ENCODE measurements around the gene BLOC1S1. TPM values are rescaled to one million over a fixed set of nuclear protein-coding genes. Genes with fewer than 3 reads are reported as not detected.

The BLOC1S1 gene
- total RNA-seq, 1 experiment from 2014 or later, result 85.5 TPM

DNA sequence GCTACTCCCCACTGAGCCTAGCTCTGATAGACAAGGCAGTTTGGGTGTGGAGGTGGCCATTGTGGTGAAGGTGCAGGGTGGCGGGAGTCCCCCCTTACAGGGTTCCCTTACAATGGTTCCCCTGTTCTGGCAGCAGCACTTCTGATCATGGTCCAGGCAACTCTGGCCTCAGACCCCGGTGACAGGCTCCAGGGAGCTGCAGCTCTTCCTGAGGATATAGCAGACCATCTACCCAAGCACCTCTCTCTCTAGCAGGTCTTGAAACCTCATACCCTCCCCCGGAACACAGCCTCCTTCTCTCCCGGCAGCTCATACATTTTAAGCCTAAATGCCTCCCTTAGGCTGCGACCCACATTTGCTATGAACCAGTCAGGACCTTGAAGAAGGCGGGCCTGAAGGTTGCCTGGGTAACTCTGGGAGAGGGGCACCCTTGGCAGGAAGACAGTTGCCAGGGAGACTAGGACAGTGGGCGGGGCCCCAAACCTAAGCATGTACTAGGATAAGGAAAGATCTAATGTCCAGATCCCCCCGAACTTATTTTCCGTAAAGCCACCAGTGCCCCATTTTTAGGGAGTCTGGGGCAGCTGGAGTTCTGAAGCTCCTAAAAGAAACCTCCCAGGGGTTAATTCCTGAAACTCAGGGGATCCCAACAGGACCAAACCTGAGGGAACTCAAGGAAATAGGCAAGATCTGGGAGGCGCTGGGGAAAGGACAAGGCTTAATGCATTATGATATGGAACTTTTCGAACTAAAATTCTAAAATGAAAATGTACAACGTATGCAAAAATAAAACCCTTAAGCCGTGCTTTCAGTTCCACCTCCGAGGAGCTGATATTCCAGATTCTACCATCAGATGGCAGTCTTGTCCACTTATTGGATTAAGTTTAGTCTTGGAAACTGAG, 22.5 kb downstream of the BLOC1S1 start:
- peak overlapping the region; percentile 63 to 64 for H3K4me3 ChIP-seq (replicated peaks in 1 of 2; ENCODE audit: low read depth in 1 of 2, low read length in 2 of 2)

More for the DNA sequence above, 22.5 kb downstream of the BLOC1S1 start:
- no peaks in the 10 kb centered on the region for H3K9me3 ChIP-seq (ENCODE audit: control insufficient read depth in 1 of 2, insufficient read depth in 1 of 2, low read depth in 1 of 2, low read length in 2 of 2)
- DNase-seq (ENCODE audit: low read depth, low spot score) (peak; percentile 82), ATAC-seq (peak; percentile 79)
- H3K27ac ChIP-seq (ENCODE audit: low read depth, low read length), result peak overlapping the region; percentile 46
- H3K4me2 ChIP-seq (ENCODE audit: low read length), result peak overlapping the region; percentile 88
- no peaks in the 10 kb centered on the region for H4K20me1 ChIP-seq (ENCODE audit: insufficient read depth)
- ChIA-PET CTCF (interaction anchor here (0.7 to 3.6 kb wide), 47 partner anchors 9 to 989 kb away, joined by 3 to 49 read pairs (median 6); partner anchors contain the start of genes CD63, DNAJC14, ERBB3 and ORMDL2), RAD21 (ENCODE audit: low non-redundant PET in 1 of 2, low total read pairs in 2 of 2, uncharacterized antibody in 2 of 2, unreplicated experiment in 2 of 2) (interaction anchor here (0.6 to 1.6 kb wide), 12 partner anchors 9 to 301 kb away, joined by 3 to 11 read pairs (median 4); partner anchors contain the start of genes CD63 (in 1 of the 2), DNAJC14 (in 1 of the 2) and RAB5B (in 1 of the 2)), POLR2A (interaction anchor here (0.6 to 3.8 kb wide), 13 partner anchors 9 to 451 kb away, joined by 3 to 24 read pairs (median 4); partner anchors contain the start of genes CD63, DNAJC14, ESYT1 and ORMDL2)
- no peaks in the 10 kb centered on the region for H3K79me2 ChIP-seq (ENCODE audit: insufficient read depth, low read length)
- BruUV-seq (replicated peaks), result no TSS peak
- TF ChIP-seq SIN3A (IDR thresholded peaks at IDR 0.05; ENCODE audit: low read depth) (no peak), RAD21 (IDR thresholded peaks at IDR 0.05; ENCODE audit: low read depth) (peak; percentile 95), CBX3 (IDR thresholded peaks at IDR 0.05; ENCODE audit: low read depth) (no peak), POLR2A (IDR thresholded peaks at IDR 0.05; ENCODE audit: borderline replicate concordance, extremely low read depth, insufficient read depth, insufficient read length) (peak; percentile 37), SP1 (IDR thresholded peaks at IDR 0.05; ENCODE audit: low read depth) (no peak; the same call in 1 of the 2 replicates), POLR2AphosphoS5 (IDR thresholded peaks at IDR 0.05; ENCODE audit: low read depth, low read length) (peak; percentile 42)
- TF ChIP-seq, protein P1, sequence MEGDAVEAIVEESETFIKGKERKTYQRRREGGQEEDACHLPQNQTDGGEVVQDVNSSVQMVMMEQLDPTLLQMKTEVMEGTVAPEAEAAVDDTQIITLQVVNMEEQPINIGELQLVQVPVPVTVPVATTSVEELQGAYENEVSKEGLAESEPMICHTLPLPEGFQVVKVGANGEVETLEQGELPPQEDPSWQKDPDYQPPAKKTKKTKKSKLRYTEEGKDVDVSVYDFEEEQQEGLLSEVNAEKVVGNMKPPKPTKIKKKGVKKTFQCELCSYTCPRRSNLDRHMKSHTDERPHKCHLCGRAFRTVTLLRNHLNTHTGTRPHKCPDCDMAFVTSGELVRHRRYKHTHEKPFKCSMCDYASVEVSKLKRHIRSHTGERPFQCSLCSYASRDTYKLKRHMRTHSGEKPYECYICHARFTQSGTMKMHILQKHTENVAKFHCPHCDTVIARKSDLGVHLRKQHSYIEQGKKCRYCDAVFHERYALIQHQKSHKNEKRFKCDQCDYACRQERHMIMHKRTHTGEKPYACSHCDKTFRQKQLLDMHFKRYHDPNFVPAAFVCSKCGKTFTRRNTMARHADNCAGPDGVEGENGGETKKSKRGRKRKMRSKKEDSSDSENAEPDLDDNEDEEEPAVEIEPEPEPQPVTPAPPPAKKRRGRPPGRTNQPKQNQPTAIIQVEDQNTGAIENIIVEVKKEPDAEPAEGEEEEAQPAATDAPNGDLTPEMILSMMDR (IDR thresholded peaks at IDR 0.05 in 2 of 3, conservative IDR thresholded peaks at IDR 0.05 in 1 of 3; ENCODE audit: borderline replicate concordance in 1 of 3, insufficient read depth in 1 of 3, low read depth in 2 of 3, low read length in 2 of 3), result peak; percentile 65 to 93 (median 87)
- H3K9me2 ChIP-seq (ENCODE audit: insufficient read depth), result no peaks in the 10 kb centered on the region
- no peaks in the 10 kb centered on the region for H3K36me3 ChIP-seq (ENCODE audit: control insufficient read depth in 1 of 2, insufficient read depth in 2 of 2, low read length in 2 of 2)
- peaks cover 14 to 44% of the 10 kb centered on the region in 2 experiments for H3K4me1 ChIP-seq (ENCODE audit: control insufficient read depth in 1 of 2, insufficient read depth in 2 of 2, low read length in 2 of 2)
- intact Hi-C loops (cut with micrococcal nuclease), result loop anchor here (1.0 to 10.0 kb wide), 5 partner anchors 58 to 376 kb away; partner anchors contain the start of genes PYM1, RPL41, RPS26 and ZC3H10
- H3K9ac ChIP-seq (ENCODE audit: low read length), result peak overlapping the region; percentile 57
- H2AFZ ChIP-seq (ENCODE audit: low read depth, low read length, poor library complexity, severe bottlenecking), result peak overlapping the region; percentile 99
- no peaks in the 10 kb centered on the region for H3K27me3 ChIP-seq (ENCODE audit: insufficient read depth, low read length)
